B cell (primary cell): ENCODE results near the gene CCDC183. TPM values are rescaled to one million over a fixed set of nuclear protein-coding genes. Genes with fewer than 3 reads are reported as not detected.

Experiments used
- ATAC-seq: fragments of 200-7000 bp; cut with Tn5 transposase; one replicate; pipeline ENCODE4 v1.10.0; 2021; ENCODE audit warnings: low read depth, mild to moderate bottlenecking, moderate number of reproducible peaks, moderate library complexity
- CTCF ChIA-PET: fragments of 350-600 bp; sonication (Branson Sonifier 250); formaldehyde crosslinking; loops from one replicate; lab custom pipeline; 2021; ENCODE audit warnings: antibody characterized with exemption, inconsistent platforms; lab: Charles Lee
- POLR2A ChIA-PET: fragments of 350-600 bp; sonication (Branson Sonifier 250); formaldehyde crosslinking; loops from one replicate; lab custom pipeline; 2021; ENCODE audit warnings: antibody characterized with exemption; lab: Charles Lee
- DNase-seq: peaks from one replicate; pipeline ENCODE4 v3.0.0; 2013
- H2AFZ ChIP-seq: 2 replicates; pipeline ENCODE4 v1.6.1; 2012; ENCODE audit warnings: mild to moderate bottlenecking, low read depth, low read length; ENCODE audit not compliant: insufficient read depth, poor library complexity, severe bottlenecking
- H3K27ac ChIP-seq, 2 donors: 1 replicate in 1 of 2; 2 replicates in 1 of 2; pipeline ENCODE4 v1.5.1; 2012 to 2013; ENCODE audit warnings: low read length in 2 of 2, mild to moderate bottlenecking in 2 of 2, moderate library complexity in 1 of 2
- H3K27me3 ChIP-seq, 4 experiments: fragments of 200-600 bp in 1 of 4; sonication (generic) in 1 of 4; replicated peaks in 1 of 4; 1 replicate in 2 of 4; 2 replicates in 2 of 4; pipeline versions ENCODE4 v1.6.1 to v1.7.0; 2013 to 2016; ENCODE audit warnings: low read length in 3 of 4, mild to moderate bottlenecking in 2 of 4, mixed read lengths in 1 of 4, moderate library complexity in 1 of 4; ENCODE audit not compliant: insufficient read depth in 4 of 4, control insufficient read depth in 3 of 4; ENCODE audit errors: control extremely low read depth in 1 of 4
- H3K36me3 ChIP-seq, 2 experiments: replicated peaks in 1 of 2; 1 replicate in 1 of 2; 2 replicates in 1 of 2; pipeline versions ENCODE4 v1.6.1 to v1.7.1; 2013; ENCODE audit warnings: low read length in 1 of 2; ENCODE audit not compliant: insufficient read depth in 2 of 2, control insufficient read depth in 1 of 2; ENCODE audit errors: control extremely low read depth in 1 of 2, extremely low read depth in 1 of 2
- H3K4me1 ChIP-seq, 2 donors: fragments of 200-600 bp in 1 of 2; sonication (generic) in 1 of 2; 1 replicate in 1 of 2; 2 replicates in 1 of 2; pipeline versions ENCODE4 v1.5.1 to v1.6.1; 2013 to 2017; ENCODE audit warnings: low read length in 2 of 2; ENCODE audit not compliant: control insufficient read depth in 2 of 2, insufficient read depth in 2 of 2
- H3K4me2 ChIP-seq: replicated peaks from 2 replicates; pipeline ENCODE3; 2012; ENCODE audit warnings: mild to moderate bottlenecking, low read depth, low read length; ENCODE audit not compliant: poor library complexity, severe bottlenecking
- H3K4me3 ChIP-seq, 5 experiments: fragments of 200-600 bp in 1 of 5; sonication (generic) in 1 of 5; 1 replicate in 3 of 5; 2 replicates in 2 of 5; pipeline versions ENCODE4 v1.5.1 to v1.7.0; 2011 to 2016; ENCODE audit warnings: low read length in 4 of 5, mild to moderate bottlenecking in 4 of 5, low read depth in 2 of 5, control low read depth in 1 of 5, moderate library complexity in 1 of 5; ENCODE audit not compliant: insufficient read depth in 1 of 5; ENCODE audit errors: control extremely low read depth in 1 of 5, extremely low read depth in 1 of 5
- H3K79me2 ChIP-seq: fragments of 200-600 bp; sonication (generic); one replicate; pipeline ENCODE4 v1.6.0; 2016; ENCODE audit warnings: low read length; ENCODE audit not compliant: control insufficient read depth, insufficient read depth
- H3K9ac ChIP-seq: fragments of 200-600 bp; sonication (generic); 2 replicates; pipeline ENCODE4 v1.6.1; 2017; ENCODE audit warnings: mild to moderate bottlenecking, low read length, moderate library complexity
- H3K9me3 ChIP-seq, 3 donors: one replicate each; pipeline versions ENCODE4 v1.6.1 to v1.7.1; 2013; ENCODE audit warnings: low read length in 2 of 3; ENCODE audit not compliant: control insufficient read depth in 2 of 3, insufficient read depth in 1 of 3; ENCODE audit errors: control extremely low read depth in 1 of 3
- H4K20me1 ChIP-seq: 2 replicates; pipeline ENCODE4 v1.6.0; 2012; ENCODE audit warnings: mild to moderate bottlenecking, low read length; ENCODE audit not compliant: insufficient read depth, control insufficient read depth, poor library complexity, severe bottlenecking
- H3K27ac Mint-ChIP-seq: one replicate; pipeline ENCODE4 v1.8.0; 2021; ENCODE audit warnings: mixed read lengths
- H3K27me3 Mint-ChIP-seq: one replicate; pipeline ENCODE4 v1.8.0; 2021; ENCODE audit warnings: mixed read lengths
- H3K4me1 Mint-ChIP-seq: one replicate; pipeline ENCODE4 v1.8.0; 2021; ENCODE audit warnings: mixed read lengths
- H3K4me3 Mint-ChIP-seq: one replicate; pipeline ENCODE4 v1.8.0; 2021; ENCODE audit warnings: mixed read lengths
- H3K9me3 Mint-ChIP-seq: one replicate; pipeline ENCODE4 v1.8.0; 2022; ENCODE audit warnings: mixed read lengths; ENCODE audit not compliant: insufficient read depth
- CTCF ChIP-seq: fragments of 200-600 bp; IDR thresholded peaks from one replicate; pipeline ENCODE4 v1.8.0; 2022; ENCODE audit warnings: antibody characterized with exemption, mild to moderate bottlenecking
- EZH2 ChIP-seq: IDR thresholded peaks from 2 replicates; pipeline ENCODE4 v1.6.1; 2012; ENCODE audit warnings: borderline replicate concordance, low read depth, mild to moderate bottlenecking, moderate library complexity, low read length; ENCODE audit not compliant: insufficient read depth, poor library complexity, severe bottlenecking
- WGBS: methylation state at CpG from one replicate; pipeline ENCODE4 v1.1.5; 2013; ENCODE audit warnings: missing lambda C conversion rate; ENCODE audit not compliant: insufficient coverage; 5-methylcytosine and 5-hydroxymethylcytosine counted together
- intact Hi-C: fragments of 100-400 bp; cut with micrococcal nuclease; formaldehyde crosslinking; loops from one replicate; pipeline ENCODE4 v1.10.0; 2022
- polyA plus RNA-seq: library from polyadenylated mRNA; depleted of rRNA; stranded (reverse); fragments of >200 nt; gene quantifications from 2 replicates; pipeline ENCODE4 v1.2.3, GENCODE V29; 2012
- total RNA-seq, 2 donors: library from RNA; stranded (reverse); fragments of 120-200 nt in 1 of 2; gene quantifications; 1 replicate in 1 of 2; 2 replicates in 1 of 2; pipeline versions ENCODE4 v1.2.3 to v1.2.4, GENCODE V29; 2013 to 2022

The CCDC183 gene
- total and polyA plus RNA-seq, 2 donors (not counting 1 experiment from before 2014, with no cell fraction given), result 1.8 to 4.9 TPM

DNA sequence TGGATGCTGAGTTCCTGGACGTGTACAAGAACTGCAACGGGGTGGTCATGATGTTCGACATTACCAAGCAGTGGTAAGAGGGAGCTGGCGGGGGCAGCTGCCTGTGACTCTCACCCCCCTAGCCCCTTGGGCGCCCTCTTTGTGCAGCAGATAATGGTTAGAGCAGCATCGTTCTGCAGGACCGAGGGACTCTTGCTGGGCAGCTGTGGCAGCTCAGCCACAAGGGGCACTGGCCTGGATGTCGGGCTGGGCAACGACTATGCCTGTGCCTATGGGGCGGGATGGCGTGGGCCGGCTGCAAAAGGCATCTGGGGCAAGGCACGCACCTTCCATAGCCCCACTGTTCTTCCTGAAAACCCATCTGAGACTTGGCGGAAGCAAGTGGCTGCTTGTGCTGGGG is 33.3 kb downstream of the CCDC183 start:
- Histone ChIP-seq H3K9me3 (no peaks in the 10 kb centered on the region), H3K9ac (no peak overlapping the region), H3K4me3 (no peak overlapping the region), H3K4me2 (no peak overlapping the region), H3K27me3 (no peaks in the 10 kb centered on the region), H3K27ac (no peak overlapping the region), H3K4me1 (no peaks in the 10 kb centered on the region), H2AFZ (no peak overlapping the region), H4K20me1 (no peaks in the 10 kb centered on the region), H3K79me2 (no peaks in the 10 kb centered on the region), H3K36me3 (peaks cover 2 to 51% of the 10 kb centered on the region in 2 experiments)
- DNase-seq (no peak), ATAC-seq (no peak)
- Mint-ChIP-seq H3K27me3 (no peaks in the 10 kb centered on the region), H3K9me3 (no peaks in the 10 kb centered on the region), H3K27ac (no peak overlapping the region), H3K4me3 (no peak overlapping the region), H3K4me1 (no peaks in the 10 kb centered on the region)
- CTCF ChIA-PET, result no interaction called here
- 95% methylated on average over 14 of the region's 14 CpGs for WGBS
- POLR2A ChIA-PET, result no interaction called here
- intact Hi-C loops, result no loop called here
- TF ChIP-seq CTCF (no peak), EZH2 (no peak)

DNA sequence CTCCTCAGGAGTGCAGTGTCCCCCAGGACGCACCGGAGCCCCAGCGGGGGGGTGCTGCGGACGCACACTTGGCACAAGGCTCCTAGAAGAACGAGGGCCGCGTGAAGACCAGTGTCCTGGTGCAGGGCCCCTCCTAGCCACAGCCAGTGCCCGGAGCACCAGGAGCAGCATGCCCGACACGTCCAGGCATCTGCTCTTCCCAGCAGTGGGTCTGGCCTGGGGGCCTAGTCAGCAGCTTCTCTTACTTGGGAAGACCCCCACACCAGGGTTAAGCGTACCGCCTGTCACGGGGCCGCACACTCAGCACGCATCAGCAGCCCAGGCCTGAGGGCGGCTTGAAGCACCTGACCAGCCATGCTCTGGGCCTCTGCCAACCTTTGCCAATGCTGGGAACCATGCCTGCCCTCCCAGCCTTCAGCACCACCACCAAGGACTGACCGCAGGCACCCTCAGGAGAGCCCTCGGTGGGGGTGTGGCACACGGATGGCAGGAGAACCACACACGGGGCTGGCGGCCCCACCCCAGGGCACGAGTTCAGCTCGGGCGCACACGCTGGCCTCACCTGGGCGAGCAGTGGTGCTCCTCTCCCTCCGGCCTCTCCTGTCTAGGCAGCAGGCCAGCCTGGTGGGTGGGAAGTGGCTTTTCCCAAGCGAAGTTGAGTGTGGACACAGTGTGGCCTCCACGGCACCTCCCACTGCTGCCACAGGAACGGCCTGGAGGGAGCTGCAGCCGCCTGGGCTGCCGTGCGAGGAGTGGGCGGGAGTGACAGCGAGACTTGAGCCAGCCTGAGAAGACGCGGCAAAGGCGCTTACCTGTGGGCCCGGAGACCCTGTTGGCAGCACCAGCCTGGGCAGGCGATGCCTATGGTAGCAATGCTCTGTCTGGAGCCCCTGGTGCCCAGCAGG is 34.1 kb downstream of the CCDC183 start:
- Histone ChIP-seq H2AFZ (no peak overlapping the region), H3K27me3 (no peaks in the 10 kb centered on the region), H3K27ac (no peak overlapping the region), H3K9ac (no peak overlapping the region), H3K36me3 (peaks cover 0 to 47% of the 10 kb centered on the region in 2 experiments), H3K4me3 (no peak overlapping the region), H3K79me2 (no peaks in the 10 kb centered on the region), H3K4me2 (no peak overlapping the region), H3K9me3 (no peaks in the 10 kb centered on the region), H4K20me1 (no peaks in the 10 kb centered on the region), H3K4me1 (no peaks in the 10 kb centered on the region)
- ATAC-seq (no peak), DNase-seq (no peak)
- H3K4me1 Mint-ChIP-seq, result no peaks in the 10 kb centered on the region
- no peak for TF ChIP-seq CTCF
- no peak for TF ChIP-seq EZH2
- CTCF ChIA-PET, result no interaction called here
- intact Hi-C loops, result no loop called here
- POLR2A ChIA-PET, result no interaction called here
- no peak overlapping the region for H3K4me3 Mint-ChIP-seq
- no peaks in the 10 kb centered on the region for H3K27me3 Mint-ChIP-seq
- no peak overlapping the region for H3K27ac Mint-ChIP-seq
- 96% methylated on average over 41 of the region's 41 CpGs for WGBS
- no peaks in the 10 kb centered on the region for H3K9me3 Mint-ChIP-seq
